NCI-H2227 (cell line): ENCODE results near the gene ENPP6.

ENCODE experiments used
- DNase-seq: peaks from one replicate; lab custom pipeline; 2025; ENCODE audit not compliant: unreplicated experiment; lab: John Stamatoyannopoulos, UW

Gene ENPP6

GRCh38 chr4:184110452-184111224 lies 107.0 kb downstream of the ENPP6 start:
- DNase-seq: no peak

GRCh38 chr4:184108006-184108501 lies 109.6 kb downstream of the ENPP6 start:
- DNase-seq: no peak

- DNase-seq: no peak
These were observed 113.1 kb downstream of the ENPP6 start for GRCh38 chr4:184104419-184105101.

GRCh38 chr4:184103527-184104264 lies 114.0 kb downstream of the ENPP6 start:
- DNase-seq: no peak

GRCh38 chr4:184102927-184103326 lies 114.7 kb downstream of the ENPP6 start:
- DNase-seq: no peak

- DNase-seq: no peak
These were observed 115.2 kb downstream of the ENPP6 start for GRCh38 chr4:184102488-184102887.

- no peak for DNase-seq
These were observed 116.0 kb downstream of the ENPP6 start for GRCh38 chr4:184101711-184102110.

- no peak for DNase-seq
These were observed 117.3 kb downstream of the ENPP6 start for GRCh38 chr4:184100297-184100885.

- DNase-seq: no peak
These were observed 118.1 kb downstream of the ENPP6 start for GRCh38 chr4:184099535-184099966.

- no peak for DNase-seq
These were observed 118.7 kb downstream of the ENPP6 start for GRCh38 chr4:184099000-184099399.

- DNase-seq: no peak
These were observed 119.9 kb downstream of the ENPP6 start for GRCh38 chr4:184097815-184098214.

- DNase-seq: no peak
These were observed 120.5 kb downstream of the ENPP6 start for GRCh38 chr4:184097241-184097605.

- no peak for DNase-seq
These were observed 121.0 kb downstream of the ENPP6 start for GRCh38 chr4:184096561-184097240.

GRCh38 chr4:184094532-184095159 lies 123.0 kb downstream of the ENPP6 start:
- DNase-seq: no peak

- DNase-seq: no peak
These were observed 125.7 kb downstream of the ENPP6 start for GRCh38 chr4:184091986-184092385.

- DNase-seq: no peak
These were observed 127.1 kb downstream of the ENPP6 start for GRCh38 chr4:184090571-184090970.

- no peak for DNase-seq
These were observed 137.0 kb downstream of the ENPP6 start for GRCh38 chr4:184080674-184081073.

- no peak for DNase-seq
These were observed 142.8 kb downstream of the ENPP6 start for GRCh38 chr4:184074677-184075388.

- no peak for DNase-seq
These were observed 149.6 kb downstream of the ENPP6 start for GRCh38 chr4:184067931-184068554.
